GM19099 (cell line): ENCODE data around the gene ENTREP3.

Source experiments
- POLR2A ChIP-seq: IDR thresholded peaks from 3 replicates; pipeline ENCODE4 v1.6.1; 2011; ENCODE audit warnings: low read depth; ENCODE audit not compliant: insufficient read length; ENCODE audit errors: extremely low read depth

Gene ENTREP3

DNA sequence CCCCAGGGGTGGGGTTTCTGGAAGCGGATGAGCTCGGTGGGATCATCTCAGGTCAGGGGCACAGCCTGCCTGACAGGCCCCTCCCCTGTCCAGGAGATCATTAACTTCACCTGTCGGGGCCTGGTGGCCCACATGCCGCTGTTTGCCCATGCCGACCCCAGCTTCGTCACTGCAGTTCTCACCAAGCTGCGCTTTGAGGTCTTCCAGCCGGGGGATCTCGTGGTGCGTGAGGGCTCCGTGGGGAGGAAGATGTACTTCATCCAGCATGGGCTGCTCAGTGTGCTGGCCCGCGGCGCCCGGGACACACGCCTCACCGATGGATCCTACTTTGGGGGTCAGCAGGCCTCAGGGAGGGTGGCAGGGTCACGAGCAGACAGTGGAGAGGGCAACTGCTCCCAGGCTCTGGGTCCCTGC lies 30.4 kb upstream of the ENTREP3 start:
- no peak for TF ChIP-seq POLR2A

DNA sequence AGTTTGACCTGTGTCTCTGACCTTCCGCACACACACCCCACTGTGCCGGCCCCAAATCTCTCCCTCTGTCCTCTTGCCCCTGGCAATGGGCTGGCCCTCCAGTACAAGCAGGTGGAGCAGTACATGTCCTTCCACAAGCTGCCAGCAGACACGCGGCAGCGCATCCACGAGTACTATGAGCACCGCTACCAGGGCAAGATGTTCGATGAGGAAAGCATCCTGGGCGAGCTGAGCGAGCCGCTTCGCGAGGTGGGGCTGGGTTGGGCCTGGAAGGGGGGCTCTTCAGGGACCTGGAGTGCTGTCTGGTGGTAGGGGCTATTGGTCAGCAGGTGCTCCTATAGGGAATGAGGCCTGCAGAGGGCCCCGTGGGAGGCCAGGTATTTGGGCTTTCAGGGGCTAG lies 29.8 kb upstream of the ENTREP3 start:
- no peak for TF ChIP-seq POLR2A

DNA sequence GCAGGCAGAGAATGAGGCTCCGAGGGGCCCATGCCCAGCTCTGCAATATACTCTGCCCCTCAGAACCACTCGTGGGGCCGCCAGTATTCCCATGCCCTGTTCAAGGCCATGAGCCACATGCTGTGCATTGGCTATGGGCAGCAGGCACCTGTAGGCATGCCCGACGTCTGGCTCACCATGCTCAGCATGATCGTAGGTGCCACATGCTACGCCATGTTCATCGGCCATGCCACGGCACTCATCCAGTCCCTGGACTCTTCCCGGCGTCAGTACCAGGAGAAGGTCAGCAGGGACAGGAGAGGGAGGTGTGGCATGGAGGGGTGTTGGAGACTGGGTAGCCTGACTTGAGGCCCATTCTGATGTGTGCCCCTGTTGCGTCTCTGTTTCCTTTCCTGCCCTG lies 29.2 kb upstream of the ENTREP3 start:
- TF ChIP-seq POLR2A: no peak

DNA sequence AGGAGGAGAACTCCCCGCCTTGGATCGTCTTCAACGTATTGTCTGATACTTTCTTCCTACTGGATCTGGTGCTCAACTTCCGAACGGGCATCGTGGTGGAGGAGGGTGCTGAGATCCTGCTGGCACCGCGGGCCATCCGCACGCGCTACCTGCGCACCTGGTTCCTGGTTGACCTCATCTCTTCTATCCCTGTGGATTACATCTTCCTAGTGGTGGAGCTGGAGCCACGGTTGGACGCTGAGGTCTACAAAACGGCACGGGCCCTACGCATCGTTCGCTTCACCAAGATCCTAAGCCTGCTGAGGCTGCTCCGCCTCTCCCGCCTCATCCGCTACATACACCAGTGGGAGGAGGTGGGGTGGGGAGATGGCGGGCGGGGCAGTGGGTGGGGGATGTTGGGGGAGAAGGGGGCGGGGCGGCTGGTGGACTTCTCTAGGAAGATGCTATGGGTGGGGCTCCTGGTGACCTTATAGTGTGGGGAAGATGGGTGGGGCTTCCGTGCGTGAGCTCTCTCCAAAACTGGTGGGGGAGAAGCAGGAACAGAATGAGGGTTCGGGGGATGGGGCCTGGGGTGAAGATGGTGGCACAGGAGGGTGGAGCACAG lies 27.3 kb upstream of the ENTREP3 start:
- TF ChIP-seq POLR2A: no peak

DNA sequence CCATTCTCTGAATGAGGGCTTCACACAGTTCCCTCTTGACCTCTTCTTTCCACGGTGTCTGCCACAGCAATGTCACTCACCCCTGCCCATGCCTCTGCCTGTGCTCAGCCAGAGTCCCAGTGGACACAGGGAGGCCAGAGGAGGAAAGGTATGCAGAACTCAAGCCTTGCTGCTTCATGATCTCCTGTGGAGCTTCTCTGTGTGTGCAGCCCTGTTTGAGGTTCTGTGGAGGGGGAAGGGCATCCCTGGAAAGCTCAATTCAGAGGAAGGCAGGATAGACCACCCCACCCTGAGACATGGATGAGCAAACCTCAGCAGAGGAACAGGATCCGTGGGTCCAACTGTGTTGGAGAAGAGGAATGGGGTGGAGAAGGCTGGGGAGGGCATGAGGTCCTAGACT lies 24.0 kb upstream of the ENTREP3 start:
- no peak for TF ChIP-seq POLR2A

DNA sequence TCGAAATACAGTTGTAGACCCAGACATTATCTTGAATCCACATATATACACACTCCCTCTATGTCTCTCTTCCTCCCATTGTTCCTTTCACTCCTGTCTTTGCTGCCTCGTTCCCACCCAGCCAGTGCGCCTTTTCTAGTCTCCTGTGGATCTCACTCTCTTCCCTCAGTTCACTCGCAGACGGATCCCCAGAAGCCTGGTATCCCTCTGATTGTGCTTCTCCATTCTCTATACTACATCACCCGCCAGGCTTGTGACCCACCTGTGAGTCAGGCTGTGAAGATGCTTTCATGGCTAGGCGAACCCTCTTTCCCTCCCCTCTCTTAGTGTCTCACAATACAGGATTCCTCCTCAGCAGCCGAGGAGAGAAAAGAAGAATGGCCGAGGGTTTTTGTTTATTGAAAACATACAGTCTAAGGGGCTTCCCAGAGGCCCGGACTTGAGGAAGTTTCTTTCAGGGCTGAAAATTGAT lies 23.4 kb upstream of the ENTREP3 start:
- TF ChIP-seq POLR2A: no peak

DNA sequence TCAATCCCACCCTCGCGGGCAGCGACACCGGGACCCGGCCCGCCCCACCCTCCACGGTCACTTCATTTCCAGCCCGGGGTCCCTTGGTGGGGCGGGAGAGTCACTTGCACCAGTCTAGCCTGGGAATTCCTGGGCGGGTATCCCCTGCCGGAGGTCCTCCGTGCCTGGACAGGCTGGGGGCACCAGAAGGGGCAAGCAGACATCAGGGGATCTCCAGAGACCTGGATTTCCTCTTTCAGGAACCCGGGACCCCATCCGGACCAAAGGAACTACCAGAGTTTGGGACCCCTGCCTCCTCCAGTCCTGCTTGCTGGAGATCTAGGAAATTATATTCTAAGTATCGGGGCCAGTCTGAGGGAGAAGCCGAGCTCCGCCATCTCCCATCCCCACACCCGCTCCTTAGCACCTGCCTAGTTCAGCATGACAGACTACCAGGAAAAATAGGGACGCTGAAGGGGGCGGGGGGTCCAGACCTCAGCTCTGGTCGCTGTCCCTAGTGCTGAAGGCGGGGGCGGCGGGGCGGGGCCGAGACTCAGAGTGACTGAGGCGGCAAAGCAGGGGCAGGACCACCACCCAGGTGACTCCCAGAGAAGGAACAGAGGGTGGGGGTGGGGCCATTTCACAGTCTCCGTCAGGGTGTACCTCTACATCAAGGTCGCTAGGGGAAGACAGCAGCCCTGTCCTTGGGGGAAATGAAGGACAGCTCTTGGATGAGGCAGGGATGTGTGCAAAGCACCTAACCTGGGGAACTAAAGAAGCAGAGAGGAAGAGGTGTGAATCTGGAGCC lies 22.8 kb upstream of the ENTREP3 start:
- no peak for TF ChIP-seq POLR2A

DNA sequence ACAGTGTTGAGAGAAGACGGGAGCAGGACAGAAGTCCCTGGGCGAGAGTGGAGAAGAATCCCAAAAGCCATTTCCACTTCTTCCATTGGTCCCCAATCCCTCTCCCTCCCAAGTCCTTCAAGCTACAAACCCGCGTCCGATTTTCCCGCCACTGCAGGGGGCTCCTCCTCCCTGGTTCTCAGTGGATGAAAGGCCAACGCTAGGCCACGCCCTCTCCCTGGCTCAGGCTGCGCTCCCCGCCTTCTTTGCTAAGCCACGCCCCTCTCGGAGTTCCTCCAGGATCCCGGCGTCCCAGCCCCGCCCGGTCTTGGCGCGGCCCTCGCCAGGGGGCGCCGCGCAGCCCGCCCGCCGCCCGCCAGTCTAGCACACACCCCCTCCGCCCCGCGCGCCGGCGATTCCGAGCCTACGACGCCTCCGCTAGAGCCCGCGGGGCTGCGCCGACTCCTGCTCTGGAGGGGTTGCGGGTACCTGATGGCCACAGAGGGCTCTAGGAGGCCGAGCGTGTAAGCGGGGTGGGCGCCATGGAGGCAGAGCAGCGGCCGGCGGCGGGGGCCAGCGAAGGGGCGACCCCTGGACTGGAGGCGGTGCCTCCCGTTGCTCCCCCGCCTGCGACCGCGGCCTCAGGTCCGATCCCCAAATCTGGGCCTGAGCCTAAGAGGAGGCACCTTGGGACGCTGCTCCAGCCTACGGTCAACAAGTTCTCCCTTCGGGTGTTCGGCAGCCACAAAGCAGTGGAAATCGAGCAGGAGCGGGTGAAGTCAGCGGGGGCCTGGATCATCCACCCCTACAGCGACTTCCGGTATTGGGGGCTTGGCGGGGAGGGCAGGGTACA lies 22.0 kb upstream of the ENTREP3 start, which contains the start of gene HCN3:
Gene HCN3, plus strand, starts transcription at position 394 of the 832 bp plus-strand sequence. Its CDS starts 128 bp downstream, at position 522.
- TF ChIP-seq POLR2A: no peak

DNA sequence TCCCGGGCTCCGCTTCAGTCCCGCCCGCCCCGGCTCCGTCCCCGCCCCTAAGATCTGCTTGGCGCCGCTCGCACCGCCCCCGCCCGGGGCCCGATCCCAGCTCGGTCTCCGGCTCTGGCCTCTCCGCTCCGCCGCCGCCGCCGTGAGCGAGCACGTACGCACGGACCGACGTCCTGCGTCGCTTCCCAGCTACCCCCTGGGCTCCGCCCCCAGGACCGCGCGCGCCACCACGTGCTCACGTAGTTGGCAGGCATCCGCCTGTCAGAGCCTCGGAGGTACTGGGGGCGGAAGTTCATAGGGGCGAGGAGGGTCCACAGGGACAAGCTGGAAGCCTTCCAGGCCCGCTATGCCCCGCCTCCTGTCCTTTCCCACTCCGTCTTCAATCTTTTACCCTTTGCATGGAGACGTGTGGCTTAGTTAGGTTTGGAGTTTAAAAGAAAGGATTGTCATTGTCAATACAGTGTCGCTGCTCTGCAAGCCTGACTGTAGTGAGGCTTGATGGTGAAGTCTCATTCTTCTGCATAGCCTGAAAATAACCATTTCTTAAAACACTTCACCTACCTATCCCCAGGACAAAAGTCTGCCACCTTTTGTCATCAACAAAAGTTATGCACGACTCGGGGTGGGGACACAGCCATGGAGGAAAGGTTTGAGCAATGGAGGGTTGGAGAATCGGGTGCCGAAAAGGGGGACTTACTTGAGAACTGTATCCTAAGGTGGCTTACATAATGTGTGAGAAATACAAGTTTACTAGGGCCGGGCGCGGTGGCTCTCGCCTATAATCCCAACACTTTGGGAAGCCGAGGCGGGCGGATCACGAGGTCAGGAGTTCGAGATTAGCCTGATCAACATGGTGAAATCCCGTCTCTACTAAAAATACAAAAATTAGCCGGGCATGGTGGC lies 18.3 kb upstream of the ENTREP3 start, which contains the start of gene CLK2:
Gene CLK2, minus strand, starts transcription at position 162 of the 903 bp plus-strand sequence. CDS start 2,527 bp downstream, outside the sequence.
- TF ChIP-seq POLR2A: peak; percentile 91

DNA sequence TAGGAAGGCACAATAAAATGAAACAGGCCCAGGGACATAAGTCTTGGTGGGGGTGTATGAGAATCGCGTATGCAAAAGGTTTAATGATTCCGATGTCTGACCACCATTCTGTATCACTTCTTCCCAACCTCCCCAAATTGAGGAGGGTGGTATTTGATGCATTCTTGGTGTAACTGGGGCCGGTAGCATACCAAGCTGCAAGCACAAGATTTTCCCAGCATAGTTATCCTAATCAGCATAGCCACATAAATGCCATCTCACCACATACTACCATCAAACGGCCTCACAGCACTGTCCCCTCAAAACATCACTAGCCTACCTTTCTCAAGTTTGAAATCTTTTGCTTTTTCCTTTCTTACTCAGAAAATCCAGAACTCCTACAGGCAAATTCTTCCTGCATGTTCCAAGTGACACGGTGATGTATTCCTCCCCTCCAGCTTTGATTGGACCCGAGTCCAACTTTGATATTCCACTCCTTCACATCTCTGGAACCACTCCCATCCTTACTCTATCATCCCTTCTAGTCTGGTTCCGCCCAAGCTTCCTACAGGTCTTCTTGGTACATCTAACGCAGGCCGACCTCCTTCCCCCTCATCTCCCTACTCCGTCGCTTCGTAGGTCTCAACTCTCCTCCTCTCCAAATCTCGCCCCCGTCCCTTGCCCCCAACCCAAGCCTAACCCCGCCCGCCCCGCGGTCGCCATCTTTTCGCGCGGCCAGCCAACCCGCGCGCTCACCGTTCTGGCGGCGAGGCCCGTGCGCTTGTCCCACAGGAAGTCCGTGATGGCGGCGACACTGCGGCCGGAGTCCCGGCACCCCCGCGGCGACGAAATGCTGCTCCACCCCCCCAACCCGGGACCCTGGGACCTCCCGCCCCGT lies 17.4 kb upstream of the ENTREP3 start:
- TF ChIP-seq POLR2A: no peak

DNA sequence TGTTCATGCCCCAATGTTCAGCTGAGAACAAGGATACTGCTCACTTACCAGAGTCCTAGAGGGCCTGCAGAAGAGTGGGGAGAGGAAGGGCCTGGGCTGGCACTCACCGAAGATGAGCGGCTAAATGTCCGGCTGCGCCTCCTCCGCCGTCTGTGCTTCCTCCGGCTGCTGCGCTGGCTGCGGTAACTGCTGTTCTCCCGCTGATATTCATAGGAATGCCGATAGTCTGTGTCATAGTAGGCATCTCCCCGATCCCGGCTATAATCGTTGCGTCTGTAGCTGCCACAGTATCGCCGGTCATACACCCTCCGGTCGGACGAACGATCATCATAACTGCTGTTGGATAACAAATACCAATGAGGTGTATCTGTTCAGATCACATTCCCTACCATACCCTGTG lies 14.1 kb upstream of the ENTREP3 start:
- no peak for TF ChIP-seq POLR2A

DNA sequence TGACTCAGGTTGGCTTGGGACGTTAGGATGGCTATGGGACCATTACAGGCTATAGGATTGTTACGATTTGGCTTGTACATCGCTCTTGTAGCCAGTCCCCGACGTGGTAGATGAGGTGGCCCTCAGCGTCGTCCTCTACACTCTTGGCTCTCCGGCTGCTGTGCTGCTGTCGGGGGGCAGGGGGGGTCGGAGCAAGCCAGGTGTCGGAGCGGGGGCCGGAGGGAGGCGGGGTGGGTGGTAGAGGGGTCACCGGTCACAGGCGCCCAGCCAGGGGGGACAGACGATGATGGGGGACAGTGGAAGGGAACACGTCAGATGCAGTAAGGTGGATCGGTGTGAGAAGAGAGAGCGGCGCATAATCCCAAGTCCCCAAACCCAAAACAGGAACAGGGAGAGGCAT lies 13.3 kb upstream of the ENTREP3 start:
- TF ChIP-seq POLR2A: no peak

DNA sequence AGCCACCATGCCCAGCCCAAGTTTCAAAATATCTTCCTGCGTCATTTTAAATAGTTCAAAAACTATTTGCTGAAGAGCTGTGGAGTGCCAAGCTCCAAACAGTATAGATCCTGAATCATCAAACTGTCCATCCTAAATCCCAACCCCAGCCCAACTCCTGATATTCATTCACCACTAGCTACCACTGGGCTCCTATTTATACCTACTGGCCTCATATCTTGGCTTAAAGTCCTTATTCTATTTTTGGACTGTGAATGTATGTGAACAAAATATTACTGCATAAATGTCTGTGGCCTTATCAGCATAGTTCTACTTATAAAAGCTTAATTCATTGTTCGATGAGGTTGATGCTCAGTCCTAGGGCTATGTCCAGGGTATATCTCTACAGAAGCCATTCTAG lies 12.1 kb upstream of the ENTREP3 start:
- no peak for TF ChIP-seq POLR2A
